NCI-H1930 (cell line): ENCODE measurements around the gene SETD4.

Source experiments
- DNase-seq, 2 experiments: peaks; one replicate each; lab custom pipeline; 2025; lab: John Stamatoyannopoulos, UW

Gene SETD4

DNA sequence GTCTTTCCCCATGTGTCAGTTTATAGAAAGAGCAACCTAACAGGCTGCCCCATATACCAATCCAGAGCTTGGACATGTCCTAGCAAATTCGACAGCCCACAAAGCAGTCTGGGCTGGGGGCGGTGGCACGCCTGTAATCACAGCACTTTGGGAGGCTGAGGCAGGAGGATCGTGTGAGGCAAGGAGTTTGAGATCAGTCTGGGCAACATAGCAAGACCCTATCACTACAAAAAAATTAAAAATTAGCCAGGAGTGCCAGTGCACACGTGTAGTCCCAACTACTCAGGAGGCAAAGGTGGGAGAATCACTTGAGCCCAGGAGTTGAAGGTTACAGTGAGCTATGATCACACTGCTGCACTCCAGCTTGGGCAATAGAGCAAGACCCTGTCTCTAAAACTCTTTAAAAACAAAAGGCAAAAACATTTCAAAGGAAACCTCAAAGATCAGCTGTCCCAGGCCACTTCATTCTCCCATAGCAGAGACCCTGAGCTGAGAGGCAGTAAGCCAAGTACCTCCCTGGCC lies 54.4 kb downstream of the SETD4 start:
- DNase-seq, result no peak

DNA sequence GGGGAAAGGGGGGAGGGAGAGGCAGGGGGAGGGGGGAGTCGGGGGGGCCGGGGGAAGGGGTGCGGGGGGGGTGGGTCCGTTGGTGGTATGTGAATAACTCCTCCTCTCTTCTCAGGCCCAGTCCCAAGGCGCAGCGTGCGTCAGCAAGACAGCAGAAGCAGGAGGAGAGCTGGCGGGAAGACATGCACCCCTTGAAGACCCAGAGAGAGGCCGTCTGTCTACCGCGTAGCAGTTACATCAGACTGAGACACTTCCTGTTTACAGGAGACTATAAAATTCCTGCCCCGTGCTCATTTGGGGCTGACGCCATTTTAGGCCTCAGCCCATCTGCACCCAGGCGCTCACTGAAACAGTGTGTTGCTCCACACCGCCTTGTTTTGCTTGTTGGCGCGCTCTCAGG lies 55.3 kb downstream of the SETD4 start:
- no peak for DNase-seq

DNA sequence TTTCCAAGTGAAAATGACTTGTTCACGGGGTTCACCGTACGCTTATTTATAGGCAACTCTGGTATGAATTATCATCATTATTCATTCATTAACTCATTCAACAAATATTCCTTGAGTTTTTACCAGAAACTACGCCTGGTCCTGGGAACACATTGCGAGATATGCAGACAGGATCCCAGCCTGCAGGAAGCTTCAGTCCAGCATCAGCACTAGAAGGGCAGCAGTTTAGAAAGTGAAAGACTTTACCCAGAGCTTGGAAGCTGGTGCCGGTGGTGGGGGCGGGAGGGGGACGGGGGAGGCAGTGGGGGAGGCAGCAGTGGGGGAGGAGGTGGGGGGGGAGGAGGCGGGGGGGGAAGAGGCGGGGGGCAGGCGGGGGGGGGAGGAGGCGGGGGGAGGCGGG lies 55.9 kb downstream of the SETD4 start:
- DNase-seq, result no peak

DNA sequence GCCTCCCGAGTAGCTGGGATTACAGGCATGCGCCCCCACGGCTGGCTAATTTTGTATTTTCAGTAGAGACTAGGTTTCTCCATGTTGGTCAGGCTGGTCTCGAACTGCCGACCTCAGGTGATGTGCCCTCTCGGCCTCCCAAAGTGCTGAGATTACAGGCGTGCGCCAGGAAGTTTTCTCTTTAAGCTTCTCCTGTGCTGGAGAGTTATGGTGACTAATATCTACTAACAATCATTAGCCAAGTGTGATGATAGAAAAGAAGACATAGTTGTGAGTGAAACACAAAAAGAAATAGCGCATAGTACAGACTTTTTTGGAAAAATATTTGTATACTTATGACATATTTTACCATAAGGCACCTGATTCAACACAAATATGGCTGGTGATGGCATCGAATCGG lies 56.5 kb downstream of the SETD4 start:
- no peak for DNase-seq

DNA sequence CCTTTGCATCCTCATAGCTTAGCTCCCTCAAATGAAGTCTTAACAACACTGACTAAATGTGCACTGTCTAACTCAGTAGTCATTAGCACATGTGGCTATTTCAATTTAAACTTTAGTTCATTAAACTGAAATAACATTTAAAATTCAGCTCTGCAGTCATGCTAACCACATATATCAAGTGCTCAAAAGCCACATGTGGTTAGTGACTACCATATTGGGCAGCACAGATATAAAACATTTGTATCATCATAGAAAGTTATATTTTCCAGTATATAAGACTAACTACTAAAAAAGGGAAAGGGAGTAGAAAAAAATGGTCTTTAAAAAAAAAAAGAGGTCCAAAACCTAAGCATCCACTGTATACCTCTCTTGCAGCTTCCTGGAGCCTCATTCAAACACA lies 64.1 kb downstream of the SETD4 start:
- no peak for DNase-seq

DNA sequence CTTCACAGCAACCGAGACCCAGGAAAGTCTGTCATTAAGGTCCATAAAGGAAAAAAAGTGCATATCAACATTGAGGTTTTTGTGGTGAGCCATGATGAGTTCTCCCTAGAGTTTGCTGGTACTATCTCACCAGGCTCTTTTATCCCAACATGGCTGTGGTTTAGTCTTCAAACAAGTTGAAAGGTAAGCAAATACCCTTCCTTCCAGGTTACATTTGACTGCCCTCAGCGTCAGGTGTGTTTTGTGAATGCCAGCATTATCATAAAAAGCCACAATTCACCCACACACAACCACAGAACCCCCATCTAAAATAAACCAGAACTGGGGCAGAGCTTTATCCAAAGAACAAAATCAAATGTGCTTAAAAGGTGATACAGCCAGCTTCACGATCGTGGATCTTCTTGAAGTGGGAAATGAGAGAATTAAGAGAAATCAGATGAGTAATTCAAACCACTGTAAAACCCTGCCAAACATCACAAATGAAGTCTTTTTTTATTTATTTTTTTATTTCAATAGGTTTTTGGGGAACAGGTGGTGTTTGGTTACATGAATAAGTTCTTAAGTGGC lies 64.7 kb downstream of the SETD4 start:
- no peak for DNase-seq

DNA sequence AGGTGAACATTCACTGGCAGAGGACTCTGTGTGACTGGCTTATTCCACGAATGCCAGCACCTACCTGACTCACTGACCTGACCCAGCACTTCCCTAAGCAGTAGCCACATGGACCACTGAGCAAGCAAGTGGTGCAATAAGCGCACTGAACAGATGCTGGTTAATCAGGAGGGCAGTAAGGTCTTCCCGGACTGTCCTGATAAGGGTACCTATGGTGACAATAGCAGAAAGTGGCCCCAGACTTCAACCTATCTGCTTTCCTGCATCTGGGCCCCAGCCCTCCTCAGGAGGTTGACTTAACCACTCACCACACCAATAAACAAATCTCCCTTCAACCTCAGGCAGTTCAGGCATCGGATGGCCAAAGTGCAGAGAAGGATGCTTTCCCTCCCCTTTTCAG lies 65.7 kb downstream of the SETD4 start:
- no peak for DNase-seq

DNA sequence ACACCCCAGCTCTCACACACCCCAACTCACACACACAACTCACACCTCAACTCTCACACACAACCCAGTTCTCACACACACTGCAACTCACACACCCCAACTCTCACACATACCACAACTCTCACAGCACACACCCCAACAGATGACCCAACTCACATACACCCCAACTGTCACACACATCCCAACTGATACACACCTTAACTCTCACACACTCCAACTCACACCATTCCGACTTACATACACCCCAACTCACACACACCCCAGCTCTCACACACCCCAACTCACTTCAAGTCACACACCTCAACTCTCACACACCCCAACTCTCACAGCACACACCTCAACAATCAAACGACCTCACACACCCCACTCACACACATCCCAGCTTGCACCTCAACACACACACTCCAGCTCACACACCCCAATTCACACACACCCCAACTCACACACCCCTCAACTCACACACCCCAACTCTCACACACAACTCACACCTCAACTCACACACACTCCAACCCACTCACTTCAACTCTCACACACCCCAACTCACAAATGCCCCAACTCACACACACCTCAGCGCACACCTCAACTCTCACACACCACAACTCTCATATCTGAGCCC lies 66.3 kb downstream of the SETD4 start:
- no peak for DNase-seq

DNA sequence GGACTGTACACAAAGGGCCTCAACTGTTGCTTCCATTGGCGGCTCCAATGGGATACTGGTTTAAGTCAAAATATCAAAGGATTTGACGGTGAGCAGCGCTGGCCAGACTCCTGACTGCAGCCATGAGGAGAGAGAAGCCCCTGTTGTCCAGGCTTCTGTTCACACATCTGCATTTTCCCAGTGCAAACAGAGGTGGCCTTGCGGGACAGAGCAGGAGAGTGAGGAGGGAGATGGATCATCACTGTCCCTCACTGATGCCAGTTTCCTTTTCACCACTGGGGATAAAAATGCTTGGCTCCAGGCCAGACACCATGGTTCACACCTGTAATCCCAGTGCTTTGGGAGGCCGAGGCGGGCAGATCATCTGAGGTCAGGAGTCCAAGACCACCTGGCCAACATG lies 69.2 kb downstream of the SETD4 start:
- no peak for DNase-seq

DNA sequence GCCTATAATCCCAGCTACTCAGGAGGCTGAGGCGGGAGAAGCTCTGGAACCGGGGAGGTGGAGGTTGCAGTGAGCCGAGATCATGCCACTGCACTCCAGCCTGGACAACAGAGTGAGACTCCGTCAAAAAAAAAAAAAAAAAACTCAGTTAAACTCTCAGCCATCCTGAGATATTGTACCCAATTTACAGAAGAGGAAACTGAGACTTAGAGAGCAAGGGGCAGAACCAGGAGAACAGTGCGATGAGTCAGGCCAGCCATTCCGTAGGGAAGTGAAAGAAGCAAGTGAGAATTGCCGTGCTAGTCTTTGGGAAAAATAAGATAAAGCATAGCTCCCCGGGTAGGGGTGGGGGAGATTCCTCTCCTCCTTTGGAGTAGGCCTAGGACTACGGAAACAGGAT lies 69.7 kb downstream of the SETD4 start:
- DNase-seq, result no peak

DNA sequence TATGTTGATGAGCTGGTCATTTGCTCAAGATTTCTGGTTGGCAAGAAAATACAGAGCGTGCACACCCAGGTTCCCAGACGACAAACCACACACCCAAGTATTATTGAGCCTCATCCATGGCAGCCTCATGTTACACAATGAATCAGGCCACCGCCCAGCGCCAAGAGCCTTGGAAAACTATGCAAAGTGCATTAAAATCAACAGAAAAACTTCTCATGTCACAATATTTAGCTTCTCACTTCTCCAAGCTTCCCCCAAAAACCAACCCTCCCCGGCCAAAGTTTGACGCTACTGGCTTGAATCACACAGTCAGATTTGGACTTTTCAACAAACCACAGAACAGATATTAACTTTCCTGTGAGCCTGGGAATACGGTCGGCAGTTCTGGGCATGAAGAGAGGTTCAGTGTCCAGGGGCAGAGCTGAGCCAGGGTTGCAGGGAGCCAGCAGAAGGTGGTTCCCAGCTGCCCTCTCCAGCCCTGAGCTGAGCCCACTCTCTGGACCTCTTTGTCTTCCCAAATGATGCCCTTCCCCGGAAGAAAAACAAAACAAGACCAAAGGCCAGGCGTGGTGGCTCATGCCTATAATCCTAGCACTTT lies 71.1 kb downstream of the SETD4 start:
- DNase-seq, result no peak

DNA sequence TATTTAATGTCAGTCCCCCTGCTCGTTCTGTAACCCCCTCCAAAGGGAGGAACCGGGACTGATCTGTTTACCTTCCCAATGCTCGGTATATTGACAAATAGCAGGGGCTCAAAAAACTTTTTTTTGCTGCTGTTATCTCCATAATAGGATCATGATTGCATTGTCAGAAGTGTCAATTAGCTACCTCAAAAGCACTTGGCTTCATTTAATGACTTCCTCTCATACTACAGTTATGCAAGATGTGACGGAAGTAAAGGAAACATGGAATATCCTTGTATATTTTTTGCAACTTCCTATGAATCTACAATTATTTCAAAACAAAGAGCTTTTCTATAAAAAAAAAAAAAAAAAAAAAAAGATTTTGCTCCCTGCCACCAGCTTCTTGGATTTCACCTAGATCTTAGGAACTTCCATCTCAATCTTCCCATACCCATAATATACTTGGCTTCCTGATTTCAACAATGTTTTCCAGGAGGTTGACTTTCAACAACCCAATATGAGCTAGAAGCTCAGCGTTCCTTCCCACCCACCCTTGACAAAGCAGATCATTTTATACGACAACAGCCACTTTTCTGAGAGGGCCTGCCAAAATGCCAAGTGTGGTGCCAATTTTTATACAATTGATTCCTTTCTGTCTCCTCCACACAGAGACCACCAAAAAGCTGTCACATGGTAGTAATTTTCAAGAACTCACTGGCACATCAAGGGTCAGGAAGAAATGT lies 71.7 kb downstream of the SETD4 start:
- DNase-seq, result no peak

DNA sequence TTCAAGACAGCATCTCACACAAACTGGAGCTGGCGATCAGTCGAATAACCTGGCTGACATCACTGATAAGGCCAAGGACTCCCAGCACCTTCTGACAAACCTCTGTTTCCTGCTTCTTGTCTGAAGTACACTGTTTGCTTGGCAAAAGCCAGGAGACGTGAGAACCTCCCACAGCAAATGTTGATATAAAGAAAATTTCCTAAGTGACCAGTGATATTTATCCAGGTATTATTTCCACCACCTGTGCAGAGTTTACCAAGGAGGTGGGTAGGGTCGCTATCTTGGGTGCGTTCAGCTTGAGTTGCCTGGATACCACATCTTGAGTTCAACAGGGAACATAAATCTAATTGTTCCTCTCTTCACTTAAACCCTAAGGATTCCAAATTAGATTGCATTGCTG lies 72.9 kb downstream of the SETD4 start:
- no peak for DNase-seq

DNA sequence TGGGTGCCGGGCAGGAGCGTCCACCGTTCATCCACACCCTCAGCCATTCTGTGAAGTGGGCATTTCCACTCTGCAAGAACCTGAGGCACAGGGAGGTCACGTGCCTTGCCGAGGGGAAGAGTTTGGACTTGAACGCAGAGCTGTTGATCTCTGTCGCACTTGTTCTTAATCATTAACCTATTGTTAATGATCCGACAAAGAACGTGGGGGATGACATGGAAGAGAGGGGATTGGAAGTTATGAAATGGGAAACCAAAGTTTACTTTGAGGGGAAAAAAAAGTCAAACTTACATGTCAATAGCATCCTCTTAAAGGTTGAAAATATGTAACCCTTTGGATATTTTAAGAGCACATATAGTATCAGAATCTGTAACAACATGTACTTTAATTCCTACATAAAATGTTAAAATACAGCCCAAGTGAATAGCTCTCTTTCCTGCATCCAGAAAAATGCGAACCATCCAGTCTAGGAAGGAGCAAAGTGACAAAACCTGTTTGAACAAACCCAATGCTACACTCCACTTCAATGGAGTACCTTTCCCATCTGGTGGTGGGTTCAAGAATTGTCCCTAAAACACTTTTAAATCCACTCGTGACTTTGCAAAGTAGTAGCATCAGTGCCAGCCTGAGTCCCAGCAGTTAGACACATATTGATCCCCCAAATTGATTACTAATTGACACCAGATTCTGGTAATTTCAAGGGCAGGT lies 75.5 kb downstream of the SETD4 start:
- no peak for DNase-seq
